ENCODE measurements around the gene TEX101. TPM values are rescaled to one million over a fixed set of nuclear protein-coding genes. Genes with fewer than 3 reads are reported as not detected.
A peak's percentile ranks its signal among the peaks of the same experiment; 100 is the strongest.

TEX101 gene
- total RNA-seq, 3 donors from 2014 or later = not detected

DNA sequence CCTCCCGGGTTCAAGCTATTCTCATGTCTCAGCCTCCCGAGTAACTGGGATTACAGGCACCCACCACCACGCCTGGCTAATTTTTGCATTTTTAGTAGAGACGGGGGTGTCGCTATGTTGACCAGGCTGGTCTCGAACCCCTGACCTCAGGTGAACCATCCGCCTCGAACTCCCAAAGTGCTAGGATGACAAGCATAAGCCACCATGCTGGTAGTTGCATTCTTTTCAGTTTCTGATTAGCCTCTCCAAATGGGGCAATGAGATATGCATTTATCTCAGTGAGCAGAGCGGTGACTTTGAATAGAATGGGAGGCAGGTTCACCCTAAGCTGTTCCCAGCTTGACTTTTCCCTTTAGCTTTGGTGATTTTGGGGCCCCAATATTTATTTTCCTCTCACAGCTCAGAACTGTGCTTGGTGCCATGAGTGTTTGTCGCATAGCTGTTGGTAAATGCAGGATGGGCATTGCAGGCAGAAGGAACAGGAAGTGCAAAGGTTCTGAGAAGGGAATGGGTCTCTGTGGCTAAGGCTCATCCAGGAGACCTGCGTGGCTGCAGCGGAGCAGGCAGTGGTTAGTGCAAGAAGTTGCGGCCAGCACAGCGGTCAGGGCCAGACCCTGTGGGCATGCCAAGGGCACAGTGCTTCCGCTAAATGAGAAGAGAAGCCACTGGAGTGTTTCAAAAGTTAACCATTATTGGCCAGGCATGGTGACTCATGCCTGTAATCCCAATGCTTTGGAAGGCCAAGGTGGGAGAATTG, 30.0 kb downstream of the TEX101 start:
- H3K27ac ChIP-seq = no peak overlapping the region

GRCh38 chr19:43445426-43445825, 30.7 kb downstream of the TEX101 start:
- no peak overlapping the region for H3K27ac ChIP-seq
- no peak for TF ChIP-seq CTCF (IDR thresholded peaks at IDR 0.05)
- TF ChIP-seq POLR2A (IDR thresholded peaks at IDR 0.05) = no peak
- no peak for TF ChIP-seq POLR2AphosphoS5 (IDR thresholded peaks at IDR 0.05)
- no peaks in the 10 kb centered on the region for H3K4me1 ChIP-seq
- no peaks in the 10 kb centered on the region for H3K27me3 ChIP-seq
- no peaks in the 10 kb centered on the region for H3K36me3 ChIP-seq
- intact Hi-C loops (cut with DNase I; ENCODE audit: low total_unique reads) = loop anchor here (5.0 kb wide), 1 partner anchor 1722 kb away; no protein-coding TSS in a partner anchor
- DNase-seq (ENCODE audit: low spot score in 2 of 2) = no peak
- H3K9me3 ChIP-seq = no peaks in the 10 kb centered on the region
- H3K4me3 ChIP-seq = no peak overlapping the region

More for the DNA sequence above, 30.0 kb downstream of the TEX101 start:
- Histone ChIP-seq H3K4me3 (no peak overlapping the region), H3K27me3 (no peaks in the 10 kb centered on the region), H3K9me3 (no peaks in the 10 kb centered on the region), H3K4me1 (no peaks in the 10 kb centered on the region), H3K36me3 (no peaks in the 10 kb centered on the region)
- no peak for DNase-seq (ENCODE audit: low spot score in 2 of 2)
- intact Hi-C loops (cut with DNase I; ENCODE audit: low total_unique reads) = loop anchor here (5.0 kb wide), 1 partner anchor 1723 kb away; no protein-coding TSS in a partner anchor
- TF ChIP-seq POLR2A (IDR thresholded peaks at IDR 0.05) (no peak), POLR2AphosphoS5 (IDR thresholded peaks at IDR 0.05) (no peak), CTCF (IDR thresholded peaks at IDR 0.05) (no peak)

DNA sequence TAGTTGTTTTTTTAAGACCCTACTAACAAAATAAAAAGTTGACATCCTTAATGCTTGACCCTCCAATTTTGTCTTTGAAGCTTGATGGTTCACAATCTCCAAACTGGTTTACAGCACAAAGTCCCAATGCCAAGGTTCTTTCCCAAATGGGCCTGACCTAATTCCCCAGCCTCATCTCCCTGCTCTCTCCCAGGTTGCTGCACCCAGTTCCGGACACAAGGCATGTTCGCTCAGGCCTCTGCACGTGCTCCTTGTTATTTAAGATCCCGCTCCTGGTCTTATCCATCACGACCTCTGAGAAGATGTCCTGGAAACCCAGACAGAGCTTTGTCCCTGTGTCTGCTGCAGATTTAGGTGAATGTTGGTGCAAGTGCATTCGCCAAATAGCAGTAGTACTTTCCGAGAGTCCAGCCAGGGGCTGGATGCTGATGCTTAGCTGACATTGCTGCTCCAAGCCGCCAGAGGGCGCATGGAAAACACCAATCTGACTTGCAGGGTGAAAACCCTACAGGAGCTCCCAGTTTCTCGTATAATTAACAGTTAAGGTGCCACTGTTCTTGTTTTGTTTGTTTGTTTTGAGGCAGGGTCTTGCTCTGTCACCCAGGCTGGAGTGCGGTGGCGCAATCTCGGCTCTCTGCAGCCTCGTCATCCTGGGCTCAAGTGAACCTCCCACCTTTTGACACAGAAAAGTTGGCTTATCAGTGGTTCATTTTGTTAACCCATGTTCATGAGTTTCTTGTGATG, 32.2 kb downstream of the TEX101 start:
- peak; percentile 65 to 82 for DNase-seq (ENCODE audit: low spot score in 2 of 2)
- Histone ChIP-seq H3K4me3 (no peak overlapping the region), H3K9me3 (no peaks in the 10 kb centered on the region), H3K36me3 (no peaks in the 10 kb centered on the region), H3K4me1 (no peaks in the 10 kb centered on the region), H3K27ac (no peak overlapping the region), H3K27me3 (no peaks in the 10 kb centered on the region)
- no peak for TF ChIP-seq POLR2A (IDR thresholded peaks at IDR 0.05)
- TF ChIP-seq POLR2AphosphoS5 (IDR thresholded peaks at IDR 0.05) = peak in 1 of 3 donors; percentile 21
- peak; percentile 90 to 97 (median 95) for TF ChIP-seq CTCF (IDR thresholded peaks at IDR 0.05)
- intact Hi-C loops (cut with DNase I; ENCODE audit: low total_unique reads) = loop anchor here (5.0 kb wide), 1 partner anchor 1720 kb away; no protein-coding TSS in a partner anchor

DNA sequence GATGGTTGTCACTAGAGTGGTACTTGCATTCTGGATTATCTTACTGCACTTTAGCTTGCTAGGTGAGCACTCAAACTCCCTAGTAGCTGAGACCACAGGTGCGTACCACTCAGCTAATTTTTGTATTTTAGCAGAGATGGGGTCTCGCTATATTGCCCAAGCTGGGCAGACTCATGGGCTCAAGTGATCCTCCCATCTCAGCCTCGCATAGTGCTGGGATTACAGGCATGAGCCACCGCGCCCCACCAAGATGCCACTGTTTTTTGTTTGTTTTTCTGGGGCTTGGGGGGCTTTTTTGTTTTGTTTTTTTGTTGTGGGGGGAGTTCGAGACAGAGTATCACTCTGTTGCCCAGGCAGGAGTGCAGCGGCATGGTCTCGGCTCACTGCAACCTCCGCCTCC, 33.0 kb downstream of the TEX101 start:
- Histone ChIP-seq H3K4me1 (no peaks in the 10 kb centered on the region), H3K36me3 (no peaks in the 10 kb centered on the region), H3K27me3 (no peaks in the 10 kb centered on the region), H3K27ac (no peak overlapping the region), H3K4me3 (no peak overlapping the region), H3K9me3 (no peaks in the 10 kb centered on the region)
- intact Hi-C loops (cut with DNase I; ENCODE audit: low total_unique reads) = loop anchor here (5.0 kb wide), 1 partner anchor 1720 kb away; no protein-coding TSS in a partner anchor
- TF ChIP-seq POLR2A (IDR thresholded peaks at IDR 0.05) = no peak
- no peak for TF ChIP-seq CTCF (IDR thresholded peaks at IDR 0.05)
- no peak for TF ChIP-seq POLR2AphosphoS5 (IDR thresholded peaks at IDR 0.05)
- no peak for DNase-seq (ENCODE audit: low spot score in 2 of 2)

- Histone ChIP-seq H3K4me1 (no peaks in the 10 kb centered on the region), H3K27ac (peak overlapping the region; percentile 38 to 41), H3K9me3 (no peaks in the 10 kb centered on the region), H3K27me3 (no peaks in the 10 kb centered on the region), H3K36me3 (no peaks in the 10 kb centered on the region), H3K4me3 (no peak overlapping the region)
- no peak for DNase-seq (ENCODE audit: low spot score in 2 of 2)
- TF ChIP-seq CTCF (IDR thresholded peaks at IDR 0.05) (no peak), POLR2AphosphoS5 (IDR thresholded peaks at IDR 0.05) (no peak), POLR2A (IDR thresholded peaks at IDR 0.05) (no peak)
- intact Hi-C loops (cut with DNase I; ENCODE audit: low total_unique reads) = no loop called here
Measured at GRCh38 chr19:43450545-43450997, 35.9 kb downstream of the TEX101 start.

All from breast epithelium (tissue), 4 donors.